Astrocyte of the cerebellum (primary cell): ENCODE results near the gene SPATS2.

Source experiments
- DNase-seq: peaks from one replicate; pipeline ENCODE4 v3.0.0-alpha.2; 2011; ENCODE audit warnings: low read depth
- H3K4me3 ChIP-seq: 2 replicates; pipeline ENCODE4 v1.5.1; 2011; ENCODE audit warnings: mild to moderate bottlenecking, low read depth, low read length, moderate library complexity
- in situ Hi-C: cut with HindIII; loops from 2 replicates; pipeline ENCODE4 v1.10.0; 2017; ENCODE audit warnings: low sequenced_read_pairs
- TF ChIP-seq, protein P1 (sequence below): IDR thresholded peaks from 2 replicates; pipeline ENCODE4 v1.5.1; 2012; ENCODE audit warnings: low read length, low read depth, moderate library complexity, mild to moderate bottlenecking; ENCODE audit errors: missing control alignments

Gene SPATS2

DNA sequence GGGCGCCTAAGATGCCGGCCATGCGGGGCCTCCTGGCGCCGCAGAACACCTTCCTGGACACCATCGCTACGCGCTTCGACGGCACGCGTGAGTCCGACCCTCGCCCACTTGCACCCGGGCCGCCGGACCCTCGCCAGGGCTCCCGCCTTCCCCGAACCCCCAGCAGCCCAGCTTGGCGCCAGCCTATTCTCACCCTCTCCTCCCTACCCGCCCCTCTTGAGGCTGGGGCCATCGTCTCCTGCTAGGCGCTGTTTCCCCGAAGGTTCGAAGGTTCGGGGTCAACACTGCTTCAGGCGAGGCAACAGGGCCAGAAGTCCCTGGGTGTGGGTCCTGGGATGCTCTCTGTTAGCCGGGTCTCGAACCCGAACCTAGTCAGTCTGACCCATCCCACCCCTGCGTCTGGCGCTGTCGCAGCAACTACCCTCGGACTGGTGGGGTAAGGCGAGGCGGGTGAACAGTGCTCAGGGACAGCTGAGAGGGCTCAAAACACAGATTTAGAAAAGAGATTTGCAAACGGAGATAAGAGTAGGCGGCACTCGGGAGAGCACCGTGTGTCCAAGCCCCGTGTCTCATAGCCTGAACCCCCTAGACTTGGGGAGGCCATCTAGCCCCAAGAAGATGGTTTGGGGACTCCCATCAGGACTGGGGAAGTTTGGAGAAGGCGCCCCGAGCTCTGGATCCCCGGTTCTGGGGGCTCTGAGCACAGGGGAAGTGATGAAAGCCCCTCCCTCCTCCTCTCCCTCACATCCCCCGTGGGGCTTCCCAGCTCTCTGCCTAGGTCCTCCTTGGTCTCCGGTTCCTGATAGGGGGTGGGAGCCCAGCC, 172.4 kb downstream of the SPATS2 start:
- no peak overlapping the region for H3K4me3 ChIP-seq
- TF ChIP-seq, protein P1, sequence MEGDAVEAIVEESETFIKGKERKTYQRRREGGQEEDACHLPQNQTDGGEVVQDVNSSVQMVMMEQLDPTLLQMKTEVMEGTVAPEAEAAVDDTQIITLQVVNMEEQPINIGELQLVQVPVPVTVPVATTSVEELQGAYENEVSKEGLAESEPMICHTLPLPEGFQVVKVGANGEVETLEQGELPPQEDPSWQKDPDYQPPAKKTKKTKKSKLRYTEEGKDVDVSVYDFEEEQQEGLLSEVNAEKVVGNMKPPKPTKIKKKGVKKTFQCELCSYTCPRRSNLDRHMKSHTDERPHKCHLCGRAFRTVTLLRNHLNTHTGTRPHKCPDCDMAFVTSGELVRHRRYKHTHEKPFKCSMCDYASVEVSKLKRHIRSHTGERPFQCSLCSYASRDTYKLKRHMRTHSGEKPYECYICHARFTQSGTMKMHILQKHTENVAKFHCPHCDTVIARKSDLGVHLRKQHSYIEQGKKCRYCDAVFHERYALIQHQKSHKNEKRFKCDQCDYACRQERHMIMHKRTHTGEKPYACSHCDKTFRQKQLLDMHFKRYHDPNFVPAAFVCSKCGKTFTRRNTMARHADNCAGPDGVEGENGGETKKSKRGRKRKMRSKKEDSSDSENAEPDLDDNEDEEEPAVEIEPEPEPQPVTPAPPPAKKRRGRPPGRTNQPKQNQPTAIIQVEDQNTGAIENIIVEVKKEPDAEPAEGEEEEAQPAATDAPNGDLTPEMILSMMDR: no peak
- DNase-seq: no peak
- in situ Hi-C loops: no loop called here

DNA sequence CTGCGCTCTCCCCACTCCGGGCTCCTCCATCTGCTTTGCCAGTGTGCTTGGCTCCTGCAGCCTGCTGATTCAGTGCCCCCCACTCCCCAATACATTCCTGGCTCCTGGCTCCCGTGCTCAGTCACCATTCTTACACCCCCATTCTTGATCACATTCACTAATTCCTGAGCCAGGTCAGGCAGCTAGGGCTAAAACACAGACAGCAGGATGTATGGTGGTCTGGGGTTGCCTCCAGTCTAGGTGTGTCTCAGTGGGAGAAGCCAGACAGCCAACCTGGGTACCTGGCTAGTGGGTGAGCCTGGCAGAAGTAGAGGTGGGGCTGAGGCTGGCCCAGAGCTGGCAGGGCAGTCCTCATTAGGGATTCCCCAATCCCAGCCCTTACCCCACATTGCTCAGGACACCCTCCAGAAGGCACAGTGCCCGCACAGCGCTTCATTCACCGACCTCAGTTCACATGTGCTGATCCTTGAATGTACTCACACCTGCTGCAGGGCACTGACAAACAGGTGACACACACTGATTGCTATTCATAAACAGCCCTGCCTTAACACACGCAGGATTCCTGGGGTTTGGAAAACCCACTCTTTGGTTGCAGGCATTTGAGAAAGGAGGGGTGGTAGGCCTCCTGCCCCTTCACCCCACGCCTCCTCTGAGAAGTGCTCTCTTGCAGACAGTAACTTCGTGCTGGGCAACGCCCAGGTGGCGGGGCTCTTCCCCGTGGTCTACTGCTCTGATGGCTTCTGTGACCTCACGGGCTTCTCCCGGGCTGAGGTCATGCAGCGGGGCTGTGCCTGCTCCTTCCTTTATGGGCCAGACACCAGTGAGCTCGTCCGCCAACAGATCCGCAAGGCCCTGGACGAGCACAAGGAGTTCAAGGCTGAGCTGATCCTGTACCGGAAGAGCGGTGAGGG, 173.2 kb downstream of the SPATS2 start:
- no peak overlapping the region for H3K4me3 ChIP-seq
- TF ChIP-seq, protein P1: no peak
- no peak for DNase-seq
- in situ Hi-C loops: no loop called here

DNA sequence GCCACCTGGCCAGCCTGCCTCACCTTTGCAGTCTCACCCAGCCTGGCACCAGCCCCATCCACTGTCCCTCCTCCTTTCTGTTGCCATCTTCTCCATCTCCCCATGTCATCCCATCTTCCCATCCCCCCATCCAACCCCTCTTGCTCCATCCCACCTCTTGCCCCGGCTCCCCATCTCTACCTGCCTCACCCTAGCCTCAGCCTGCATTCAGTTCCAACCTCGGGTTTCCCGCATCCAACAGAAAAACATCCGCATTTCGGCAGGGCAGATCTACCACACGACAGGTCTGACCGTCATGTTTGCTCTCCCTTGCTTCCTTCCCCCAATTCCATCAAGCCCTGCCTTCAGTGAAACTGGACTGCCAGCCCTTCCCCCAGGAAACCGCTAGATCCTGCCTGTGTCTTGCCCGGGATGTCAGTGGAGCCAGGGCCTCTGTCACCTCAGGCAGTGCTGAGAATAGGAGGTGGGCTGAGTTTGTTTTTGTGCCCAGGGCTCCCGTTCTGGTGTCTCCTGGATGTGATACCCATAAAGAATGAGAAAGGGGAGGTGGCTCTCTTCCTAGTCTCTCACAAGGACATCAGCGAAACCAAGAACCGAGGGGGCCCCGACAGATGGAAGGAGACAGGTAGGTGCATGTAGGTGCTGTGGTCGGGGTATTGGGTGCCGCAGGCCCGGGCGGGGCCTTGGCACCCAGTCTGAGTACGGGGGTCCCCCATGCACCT, 174.0 kb downstream of the SPATS2 start:
- in situ Hi-C loops: no loop called here
- no peak for DNase-seq
- no peak overlapping the region for H3K4me3 ChIP-seq
- TF ChIP-seq, protein P1: no peak

DNA sequence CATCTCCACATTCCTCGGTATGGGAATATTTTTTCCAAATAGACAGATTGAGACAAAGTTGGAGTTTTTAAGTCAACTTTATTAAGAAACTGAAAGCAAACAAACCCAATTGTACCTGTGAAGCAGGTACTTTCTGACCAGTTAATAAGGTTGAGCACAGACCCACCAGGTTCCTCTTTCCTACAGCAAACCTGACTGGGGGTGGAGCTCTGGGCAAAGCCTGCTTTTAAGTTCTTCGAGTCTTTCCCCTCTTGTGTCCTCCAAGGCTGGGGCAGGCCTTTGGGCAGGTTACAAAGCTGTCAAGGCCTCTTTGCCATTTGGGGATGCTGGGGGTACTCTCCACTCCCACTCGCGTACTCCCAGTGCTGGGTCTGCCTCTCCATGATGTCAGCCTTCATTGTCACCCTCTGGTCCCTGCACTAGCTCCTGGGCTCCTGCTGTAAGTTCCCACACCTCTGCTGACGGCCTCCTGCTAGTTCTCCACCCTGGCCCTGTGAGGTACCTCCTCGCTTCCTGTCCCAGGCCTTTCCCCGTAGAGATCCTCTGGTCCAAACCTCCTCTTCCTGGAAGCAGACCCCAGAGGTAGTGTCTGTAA, 174.7 kb downstream of the SPATS2 start:
- in situ Hi-C loops: no loop called here
- DNase-seq: no peak

DNA sequence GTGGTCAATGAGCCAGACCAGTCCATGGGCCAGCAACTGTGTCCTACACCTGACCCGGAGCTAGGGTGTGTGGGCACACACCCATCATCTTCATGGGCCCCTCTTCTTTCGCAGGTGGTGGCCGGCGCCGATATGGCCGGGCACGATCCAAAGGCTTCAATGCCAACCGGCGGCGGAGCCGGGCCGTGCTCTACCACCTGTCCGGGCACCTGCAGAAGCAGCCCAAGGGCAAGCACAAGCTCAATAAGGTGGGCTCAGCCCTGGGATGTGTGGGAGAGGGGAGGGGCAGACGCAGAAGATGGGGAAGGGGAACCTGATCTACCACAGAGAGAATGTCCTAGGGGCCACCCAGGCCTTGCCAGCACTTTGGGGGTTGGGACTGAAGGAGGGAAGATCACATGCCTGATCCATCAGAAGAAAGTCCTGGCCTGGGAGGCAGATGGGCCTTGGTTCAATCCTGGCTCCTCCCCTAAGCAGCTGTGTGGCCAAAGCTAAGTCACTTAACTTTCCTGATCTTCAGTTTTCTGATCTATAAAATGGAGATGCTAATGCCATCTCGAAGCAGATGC, 175.4 kb downstream of the SPATS2 start:
- TF ChIP-seq, protein P1: no peak
- in situ Hi-C loops: no loop called here
- no peak for DNase-seq
- no peak overlapping the region for H3K4me3 ChIP-seq

More for the DNA sequence above, 174.7 kb downstream of the SPATS2 start:
- TF ChIP-seq, protein P1: no peak
- H3K4me3 ChIP-seq: no peak overlapping the region
